GM18505 (cell line): ENCODE data around the gene SMIM33.

Experiments used
- ATAC-seq: cut with Tn5 transposase; IDR thresholded peaks from one replicate; pipeline ENCODE4 v1.9.1; 2021; ENCODE audit not compliant: unreplicated experiment
- POLR2A ChIP-seq: IDR thresholded peaks from 4 replicates; pipeline ENCODE4 v1.6.1; 2011; ENCODE audit warnings: borderline replicate concordance; ENCODE audit not compliant: insufficient read depth, insufficient read length; ENCODE audit errors: extremely low read depth

The SMIM33 gene

GRCh38 chr5:139446956-139447779 is 23.6 kb upstream of the SMIM33 start:
- no peak for TF ChIP-seq POLR2A

GRCh38 chr5:139451176-139451575 is 19.6 kb upstream of the SMIM33 start:
- TF ChIP-seq POLR2A: no peak
- no peak for ATAC-seq

More at GRCh38 chr5:139446956-139447779, 23.6 kb upstream of the SMIM33 start:
- peak; percentile 54 for ATAC-seq

- no peak for TF ChIP-seq POLR2A
- no peak for ATAC-seq
Measured at GRCh38 chr5:139451878-139452660, 18.7 kb upstream of the SMIM33 start.

- TF ChIP-seq POLR2A: no peak
- no peak for ATAC-seq
Measured at GRCh38 chr5:139453683-139454567, 16.9 kb upstream of the SMIM33 start.

GRCh38 chr5:139454568-139455290 is 16.1 kb upstream of the SMIM33 start:
- ATAC-seq: no peak
- no peak for TF ChIP-seq POLR2A

GRCh38 chr5:139456776-139457175 is 14.0 kb upstream of the SMIM33 start:
- TF ChIP-seq POLR2A: no peak
- ATAC-seq: no peak

GRCh38 chr5:139457241-139457640 is 13.6 kb upstream of the SMIM33 start:
- ATAC-seq: no peak
- no peak for TF ChIP-seq POLR2A

- TF ChIP-seq POLR2A: no peak
- ATAC-seq: no peak
Measured at GRCh38 chr5:139457653-139458306, 13.0 kb upstream of the SMIM33 start.

GRCh38 chr5:139458580-139459407 is 12.0 kb upstream of the SMIM33 start:
- no peak for ATAC-seq
- TF ChIP-seq POLR2A: no peak

GRCh38 chr5:139459451-139459934 is 11.3 kb upstream of the SMIM33 start:
- no peak for ATAC-seq
- TF ChIP-seq POLR2A: no peak

- TF ChIP-seq POLR2A: no peak
- no peak for ATAC-seq
Measured at GRCh38 chr5:139460455-139460854, 10.3 kb upstream of the SMIM33 start.
